ENCODE measurements around the gene PEX5. TPM values are rescaled to one million over a fixed set of nuclear protein-coding genes. Genes with fewer than 3 reads are reported as not detected.
A peak's percentile ranks its signal among the peaks of the same experiment; 100 is the strongest.

The PEX5 gene
- total RNA-seq, 1 experiment from 2014 or later: 49.4 TPM

GRCh38 chr12:7146228-7146627, 43.3 kb upstream of the PEX5 start:
- no peak for DNase-seq (ENCODE audit: unreplicated experiment)
- peaks cover 57% of the 10 kb centered on the region for H3K36me3 Mint-ChIP-seq (ENCODE audit: insufficient read depth, unreplicated experiment)
- CTCF ChIA-PET: interaction anchor here (0.5 to 8.4 kb wide), 11 partner anchors 8 to 489 kb away, joined by 3 to 102 read pairs (median 5); partner anchors contain the start of genes C1S and PEX5
- intact Hi-C loops (cut with micrococcal nuclease): no loop called here
- POLR2A ChIA-PET: interaction anchor here (0.7 to 1.7 kb wide), 2 partner anchors 43 to 202 kb away, joined by 3 read pairs; partner anchors contain the start of gene C12orf57
- no peaks in the 10 kb centered on the region for H3K27me3 Mint-ChIP-seq (ENCODE audit: insufficient read depth, unreplicated experiment)
- H3K4me3 Mint-ChIP-seq (ENCODE audit: unreplicated experiment): no peak overlapping the region
- no peak for TF ChIP-seq CTCF (IDR thresholded peaks at IDR 0.05; ENCODE audit: unreplicated experiment)
- no peaks in the 10 kb centered on the region for H3K9me3 Mint-ChIP-seq (ENCODE audit: unreplicated experiment)
- BruUV-seq (replicated peaks): no TSS peak
- peak overlapping the region; percentile 57 for H3K27ac Mint-ChIP-seq (ENCODE audit: low read depth, unreplicated experiment)
- H3K4me1 Mint-ChIP-seq (ENCODE audit: insufficient read depth, unreplicated experiment): no peaks in the 10 kb centered on the region

GRCh38 chr12:7146906-7147305, 42.6 kb upstream of the PEX5 start:
- H3K4me3 Mint-ChIP-seq (ENCODE audit: unreplicated experiment): no peak overlapping the region
- no peaks in the 10 kb centered on the region for H3K4me1 Mint-ChIP-seq (ENCODE audit: insufficient read depth, unreplicated experiment)
- intact Hi-C loops (cut with micrococcal nuclease): no loop called here
- no peak for TF ChIP-seq CTCF (IDR thresholded peaks at IDR 0.05; ENCODE audit: unreplicated experiment)
- no peaks in the 10 kb centered on the region for H3K9me3 Mint-ChIP-seq (ENCODE audit: unreplicated experiment)
- no peak overlapping the region for H3K27ac Mint-ChIP-seq (ENCODE audit: low read depth, unreplicated experiment)
- no peaks in the 10 kb centered on the region for H3K27me3 Mint-ChIP-seq (ENCODE audit: insufficient read depth, unreplicated experiment)
- peaks cover 58% of the 10 kb centered on the region for H3K36me3 Mint-ChIP-seq (ENCODE audit: insufficient read depth, unreplicated experiment)
- CTCF ChIA-PET: interaction anchor here (0.6 to 8.4 kb wide), 10 partner anchors 12 to 494 kb away, joined by 3 to 102 read pairs (median 5); partner anchors contain the start of gene PEX5
- no TSS peak for BruUV-seq (replicated peaks)
- no peak for DNase-seq (ENCODE audit: unreplicated experiment)
- POLR2A ChIA-PET: no interaction called here

- CTCF ChIA-PET: interaction anchor here (0.5 to 9.9 kb wide), 6 partner anchors 8 to 610 kb away, joined by 3 to 106 read pairs (median 4); partner anchors contain the start of gene C1S
- intact Hi-C loops (cut with micrococcal nuclease): no loop called here
- no peak overlapping the region for H3K27ac Mint-ChIP-seq (ENCODE audit: low read depth, unreplicated experiment)
- H3K9me3 Mint-ChIP-seq (ENCODE audit: unreplicated experiment): no peaks in the 10 kb centered on the region
- POLR2A ChIA-PET: no interaction called here
- no peak for TF ChIP-seq CTCF (IDR thresholded peaks at IDR 0.05; ENCODE audit: unreplicated experiment)
- no peaks in the 10 kb centered on the region for H3K4me1 Mint-ChIP-seq (ENCODE audit: insufficient read depth, unreplicated experiment)
- no peak overlapping the region for H3K4me3 Mint-ChIP-seq (ENCODE audit: unreplicated experiment)
- H3K36me3 Mint-ChIP-seq (ENCODE audit: insufficient read depth, unreplicated experiment): peaks cover 64% of the 10 kb centered on the region
- BruUV-seq (replicated peaks): no TSS peak
- H3K27me3 Mint-ChIP-seq (ENCODE audit: insufficient read depth, unreplicated experiment): no peaks in the 10 kb centered on the region
- DNase-seq (ENCODE audit: unreplicated experiment): no peak
These were observed 39.1 kb upstream of the PEX5 start for GRCh38 chr12:7150356-7150755.

GRCh38 chr12:7150841-7151240, 38.6 kb upstream of the PEX5 start:
- intact Hi-C loops (cut with micrococcal nuclease): no loop called here
- Mint-ChIP-seq H3K27ac (ENCODE audit: low read depth, unreplicated experiment) (no peak overlapping the region), H3K4me1 (ENCODE audit: insufficient read depth, unreplicated experiment) (no peaks in the 10 kb centered on the region), H3K36me3 (ENCODE audit: insufficient read depth, unreplicated experiment) (peaks cover 63% of the 10 kb centered on the region), H3K27me3 (ENCODE audit: insufficient read depth, unreplicated experiment) (no peaks in the 10 kb centered on the region), H3K4me3 (ENCODE audit: unreplicated experiment) (no peak overlapping the region), H3K9me3 (ENCODE audit: unreplicated experiment) (no peaks in the 10 kb centered on the region)
- no peak for TF ChIP-seq CTCF (IDR thresholded peaks at IDR 0.05; ENCODE audit: unreplicated experiment)
- CTCF ChIA-PET: interaction anchor here (0.5 to 9.9 kb wide), 4 partner anchors 9 to 611 kb away, joined by 4 to 106 read pairs (median 4); no protein-coding TSS in a partner anchor
- no peak for DNase-seq (ENCODE audit: unreplicated experiment)
- POLR2A ChIA-PET: no interaction called here
- BruUV-seq (replicated peaks): no TSS peak

Data from MCF 10A (cell line).